Fibroblast of lung (primary cell): Measurements from ENCODE around the gene OTOGL.

Experiments
- CTCF ChIP-seq, 2 donors: IDR thresholded peaks in 1 of 2; conservative IDR thresholded peaks in 1 of 2; 1 replicate in 1 of 2; 2 replicates in 1 of 2; pipeline ENCODE4 v1.5.1; 2011 to 2012; ENCODE audit warnings: low read length in 2 of 2, control low read depth in 1 of 2, inconsistent platforms in 1 of 2, low read depth in 1 of 2, mild to moderate bottlenecking in 1 of 2
- EZH2 ChIP-seq: IDR thresholded peaks from 2 replicates; pipeline ENCODE4 v1.5.1; 2012; ENCODE audit warnings: low read length, control low read depth, mild to moderate bottlenecking; ENCODE audit errors: missing control alignments

- TF ChIP-seq CTCF (conservative IDR thresholded peaks at IDR 0.05 in 1 of 2, IDR thresholded peaks at IDR 0.05 in 1 of 2; ENCODE audit: low read depth in 1 of 2, low read length in 2 of 2) (no peak), EZH2 (no peak)
These were observed 17.4 kb downstream of the OTOGL start for GRCh38 chr12:80116735-80117134.
